ENCODE measurements around the gene FILIP1.
"Not testable (repeated sequence)": the region's sequence is repeated elsewhere in the genome, so short reads cannot be mapped to it uniquely, and the experiment has no call there.

The FILIP1 gene

GRCh38 chr6:75449630-75450206 is 43.9 kb downstream of the FILIP1 start:
- no peak for DNase-seq (ENCODE audit: low read depth in 1 of 2, low spot score in 1 of 2)

- DNase-seq (ENCODE audit: low read depth in 1 of 2, low spot score in 1 of 2), result no peak
Measured at GRCh38 chr6:75446241-75446880, 47.2 kb downstream of the FILIP1 start.

- no peak for DNase-seq (ENCODE audit: low read depth in 1 of 2, low spot score in 1 of 2)
Measured at GRCh38 chr6:75445738-75446137, 47.9 kb downstream of the FILIP1 start.

- no peak for DNase-seq (ENCODE audit: low read depth in 1 of 2, low spot score in 1 of 2)
Measured at GRCh38 chr6:75444899-75445298, 48.7 kb downstream of the FILIP1 start.

- not testable (repeated sequence) for DNase-seq (ENCODE audit: low read depth in 1 of 2, low spot score in 1 of 2)
Measured at GRCh38 chr6:75441883-75442282, 51.7 kb downstream of the FILIP1 start.

GRCh38 chr6:75441479-75441878 is 52.1 kb downstream of the FILIP1 start:
- not testable (repeated sequence) for DNase-seq (ENCODE audit: low read depth in 1 of 2, low spot score in 1 of 2)

GRCh38 chr6:75438442-75439116 is 55.0 kb downstream of the FILIP1 start:
- DNase-seq (ENCODE audit: low read depth in 1 of 2, low spot score in 1 of 2), result no peak

GRCh38 chr6:75438013-75438431 is 55.6 kb downstream of the FILIP1 start:
- DNase-seq (ENCODE audit: low read depth in 1 of 2, low spot score in 1 of 2), result no peak

- no peak for DNase-seq (ENCODE audit: low read depth in 1 of 2, low spot score in 1 of 2)
Measured at GRCh38 chr6:75437421-75437891, 56.1 kb downstream of the FILIP1 start.

GRCh38 chr6:75436869-75437268 is 56.7 kb downstream of the FILIP1 start:
- DNase-seq (ENCODE audit: low read depth in 1 of 2, low spot score in 1 of 2), result no peak

GRCh38 chr6:75432809-75433208 is 60.8 kb downstream of the FILIP1 start:
- DNase-seq (ENCODE audit: low read depth in 1 of 2, low spot score in 1 of 2), result not testable (repeated sequence)

- no peak for DNase-seq (ENCODE audit: low read depth in 1 of 2, low spot score in 1 of 2)
Measured at GRCh38 chr6:75431379-75431778, 62.2 kb downstream of the FILIP1 start.

GRCh38 chr6:75430631-75431325 is 62.8 kb downstream of the FILIP1 start:
- DNase-seq (ENCODE audit: low read depth in 1 of 2, low spot score in 1 of 2), result no peak

- DNase-seq (ENCODE audit: low read depth in 1 of 2, low spot score in 1 of 2), result no peak
Measured at GRCh38 chr6:75429061-75429703, 64.4 kb downstream of the FILIP1 start.

GRCh38 chr6:75428204-75428603 is 65.4 kb downstream of the FILIP1 start:
- no peak for DNase-seq (ENCODE audit: low read depth in 1 of 2, low spot score in 1 of 2)

- no peak for DNase-seq (ENCODE audit: low read depth in 1 of 2, low spot score in 1 of 2)
Measured at GRCh38 chr6:75427329-75427728, 66.3 kb downstream of the FILIP1 start.

- DNase-seq (ENCODE audit: low read depth in 1 of 2, low spot score in 1 of 2), result no peak
Measured at GRCh38 chr6:75424618-75425548, 68.7 kb downstream of the FILIP1 start.

- DNase-seq (ENCODE audit: low read depth in 1 of 2, low spot score in 1 of 2), result no peak
Measured at GRCh38 chr6:75423386-75423785, 70.2 kb downstream of the FILIP1 start.

- DNase-seq (ENCODE audit: low read depth in 1 of 2, low spot score in 1 of 2), result no peak
Measured at GRCh38 chr6:75422024-75422639, 71.5 kb downstream of the FILIP1 start.

All from activated T-helper 1 cell treated with anti-CD3 and anti-CD28 coated beads, Interleukin-2, amount 50 U/mL, for 16 hours (primary cell).